Fibroblast of lung (primary cell): ENCODE data around the gene GRB2.
"Not testable (repeated sequence)": the region's sequence is repeated elsewhere in the genome, so short reads cannot be mapped to it uniquely, and the experiment has no call there.

Experiments used
- CTCF ChIP-seq, 2 donors: IDR thresholded peaks in 1 of 2; conservative IDR thresholded peaks in 1 of 2; 1 replicate in 1 of 2; 2 replicates in 1 of 2; pipeline ENCODE4 v1.5.1; 2011 to 2012; ENCODE audit warnings: low read length in 2 of 2, control low read depth in 1 of 2, inconsistent platforms in 1 of 2, low read depth in 1 of 2, mild to moderate bottlenecking in 1 of 2
- EZH2 ChIP-seq: IDR thresholded peaks from 2 replicates; pipeline ENCODE4 v1.5.1; 2012; ENCODE audit warnings: low read length, control low read depth, mild to moderate bottlenecking; ENCODE audit errors: missing control alignments

DNA sequence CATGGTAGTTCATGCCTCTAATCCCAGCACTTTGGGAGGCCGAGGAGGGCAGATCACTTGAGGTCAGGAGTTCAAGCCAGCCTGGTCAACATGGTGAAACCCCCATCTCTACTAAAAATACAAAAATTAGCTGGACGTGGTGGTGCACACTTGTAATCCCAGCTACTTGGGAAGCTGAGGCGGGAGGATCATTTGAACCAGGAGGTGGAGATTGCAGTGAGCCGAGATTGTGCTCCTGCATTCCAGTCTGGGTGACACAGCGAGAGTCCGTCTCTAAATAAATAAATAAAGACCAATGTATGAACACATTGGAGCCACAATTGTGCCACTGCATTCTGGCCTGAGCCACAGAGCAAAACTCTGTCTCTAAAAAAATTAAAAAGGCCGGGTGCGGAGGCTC is 31.9 kb upstream of the GRB2 start:
- TF ChIP-seq CTCF (conservative IDR thresholded peaks at IDR 0.05 in 1 of 2, IDR thresholded peaks at IDR 0.05 in 1 of 2; ENCODE audit: low read depth in 1 of 2, low read length in 2 of 2); EZH2: not testable (repeated sequence)
